Esophagus squamous epithelium (tissue), 5 donors: Measurements from ENCODE around the gene GPR149. TPM values are rescaled to one million over a fixed set of nuclear protein-coding genes. Genes with fewer than 3 reads are reported as not detected.

ENCODE experiments used
- DNase-seq: peaks from one replicate; lab custom pipeline; 2025; lab: John Stamatoyannopoulos, UW
- H3K27ac ChIP-seq, 4 donors: fragments of 200-600 bp; sonication (generic); one replicate each; pipeline ENCODE4 v1.5.1; 2016 to 2019; ENCODE audit warnings: mild to moderate bottlenecking in 1 of 4
- H3K27me3 ChIP-seq, 4 donors: fragments of 200-600 bp; sonication (generic); 1 replicate in 3 of 4; 2 replicates in 1 of 4; pipeline versions ENCODE4 v1.5.1 to v1.6.0; 2017 to 2021; ENCODE audit warnings: antibody characterized with exemption in 1 of 4
- H3K36me3 ChIP-seq, 3 donors: fragments of 200-600 bp; sonication (generic); one replicate each; pipeline ENCODE4 v1.5.1; 2016 to 2019
- H3K4me1 ChIP-seq, 3 donors: fragments of 200-600 bp; sonication (generic); one replicate each; pipeline ENCODE4 v1.5.1; 2017 to 2019
- H3K4me3 ChIP-seq, 4 donors: fragments of 200-600 bp; sonication (generic); 1 replicate in 3 of 4; 2 replicates in 1 of 4; pipeline ENCODE4 v1.5.1; 2016 to 2019; ENCODE audit warnings: mild to moderate bottlenecking in 2 of 4, moderate library complexity in 1 of 4
- H3K9me3 ChIP-seq, 3 donors: fragments of 200-600 bp; sonication (generic); one replicate each; pipeline ENCODE4 v1.5.1; 2016 to 2019
- POLR2A ChIP-seq, 4 donors: fragments of 450-650 bp; IDR thresholded peaks; one replicate each; pipeline ENCODE4 v1.6.1; 2017; ENCODE audit warnings: antibody characterized with exemption in 4 of 4, mild to moderate bottlenecking in 4 of 4, moderate library complexity in 3 of 4
- WGBS, 2 donors: methylation state at CpG; one replicate each; pipeline ENCODE4 v1.1.5; 2018; 5-methylcytosine and 5-hydroxymethylcytosine counted together
- intact Hi-C: fragments of 100-400 bp; cut with DNase I; formaldehyde crosslinking; loops from one replicate; pipeline ENCODE4 v1.15.0; 2022
- total RNA-seq, 4 donors: library from RNA; depleted of rRNA; stranded (reverse); fragments of >200 nt; gene quantifications; one replicate each; pipeline ENCODE4 v1.1.0, GENCODE V29; 2016
- TF ChIP-seq, protein P1 (sequence below), 6 experiments: fragments of 450-650 bp in 4 of 6; fragments of 200-600 bp in 2 of 6; sonication (generic) in 2 of 6; IDR thresholded peaks; one replicate each; pipeline ENCODE4 v1.5.1; 2016 to 2019; ENCODE audit warnings: antibody characterized with exemption in 6 of 6, mild to moderate bottlenecking in 4 of 6, moderate library complexity in 4 of 6
- donor health status: DM: yes; HTN: yes; CAD: no.

GPR149 gene
- total RNA-seq, 4 donors from 2014 or later: not detected

- intact Hi-C loops: no loop called here
- Histone ChIP-seq H3K27ac (no peak overlapping the region), H3K4me1 (no peaks in the 10 kb centered on the region), H3K9me3 (no peaks in the 10 kb centered on the region), H3K36me3 (no peaks in the 10 kb centered on the region), H3K27me3 (no peaks in the 10 kb centered on the region), H3K4me3 (no peak overlapping the region)
- DNase-seq: no peak
- TF ChIP-seq, protein P1, sequence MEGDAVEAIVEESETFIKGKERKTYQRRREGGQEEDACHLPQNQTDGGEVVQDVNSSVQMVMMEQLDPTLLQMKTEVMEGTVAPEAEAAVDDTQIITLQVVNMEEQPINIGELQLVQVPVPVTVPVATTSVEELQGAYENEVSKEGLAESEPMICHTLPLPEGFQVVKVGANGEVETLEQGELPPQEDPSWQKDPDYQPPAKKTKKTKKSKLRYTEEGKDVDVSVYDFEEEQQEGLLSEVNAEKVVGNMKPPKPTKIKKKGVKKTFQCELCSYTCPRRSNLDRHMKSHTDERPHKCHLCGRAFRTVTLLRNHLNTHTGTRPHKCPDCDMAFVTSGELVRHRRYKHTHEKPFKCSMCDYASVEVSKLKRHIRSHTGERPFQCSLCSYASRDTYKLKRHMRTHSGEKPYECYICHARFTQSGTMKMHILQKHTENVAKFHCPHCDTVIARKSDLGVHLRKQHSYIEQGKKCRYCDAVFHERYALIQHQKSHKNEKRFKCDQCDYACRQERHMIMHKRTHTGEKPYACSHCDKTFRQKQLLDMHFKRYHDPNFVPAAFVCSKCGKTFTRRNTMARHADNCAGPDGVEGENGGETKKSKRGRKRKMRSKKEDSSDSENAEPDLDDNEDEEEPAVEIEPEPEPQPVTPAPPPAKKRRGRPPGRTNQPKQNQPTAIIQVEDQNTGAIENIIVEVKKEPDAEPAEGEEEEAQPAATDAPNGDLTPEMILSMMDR (IDR thresholded peaks at IDR 0.05): no peak
- TF ChIP-seq POLR2A (IDR thresholded peaks at IDR 0.05): no peak
These were observed 65.1 kb downstream of the GPR149 start for GRCh38 chr3:154364849-154365248.

- no peak for TF ChIP-seq POLR2A (IDR thresholded peaks at IDR 0.05)
- TF ChIP-seq, protein P1 (IDR thresholded peaks at IDR 0.05): no peak
- Histone ChIP-seq H3K36me3 (no peaks in the 10 kb centered on the region), H3K27ac (no peak overlapping the region), H3K27me3 (no peaks in the 10 kb centered on the region), H3K4me3 (no peak overlapping the region), H3K9me3 (no peaks in the 10 kb centered on the region), H3K4me1 (no peaks in the 10 kb centered on the region)
- intact Hi-C loops: no loop called here
- no peak for DNase-seq
- WGBS, 2 donors: 42 to 53% methylated on average over 1 of the region's 1 CpG
These were observed 68.9 kb downstream of the GPR149 start for GRCh38 chr3:154361099-154361498.

DNA sequence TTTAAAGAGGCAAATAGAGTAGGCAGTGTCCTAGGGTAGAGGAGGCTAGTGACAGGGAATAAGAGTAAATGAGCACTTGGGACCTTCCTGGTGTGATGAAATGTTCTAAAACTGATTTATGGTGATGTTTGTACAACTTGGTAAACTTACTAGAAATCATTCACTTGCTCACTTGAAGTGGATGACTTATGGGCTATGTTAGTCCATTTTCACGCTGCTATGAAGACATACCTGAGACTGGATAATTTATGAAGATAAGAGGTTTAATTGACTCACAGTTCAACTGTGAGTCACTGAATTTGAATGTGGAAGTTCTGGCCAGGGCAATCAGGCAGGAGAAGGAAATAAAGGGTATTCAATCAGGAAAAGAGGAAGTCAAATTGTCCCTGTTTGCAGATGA lies 74.0 kb downstream of the GPR149 start:
- Histone ChIP-seq H3K27ac (no peak overlapping the region), H3K27me3 (peaks cover 0 to 5% (median 0%) of the 10 kb centered on the region in 4 donors), H3K4me3 (no peak overlapping the region), H3K36me3 (no peaks in the 10 kb centered on the region), H3K9me3 (no peaks in the 10 kb centered on the region), H3K4me1 (no peaks in the 10 kb centered on the region)
- intact Hi-C loops: no loop called here
- DNase-seq: no peak
- no peak for TF ChIP-seq POLR2A (IDR thresholded peaks at IDR 0.05)
- TF ChIP-seq, protein P1 (IDR thresholded peaks at IDR 0.05): no peak
- 41 to 45% methylated on average over 1 of the region's 1 CpG for WGBS, 2 donors

GRCh38 chr3:154349223-154349622 lies 80.8 kb downstream of the GPR149 start:
- peaks cover 0 to 5% (median 0%) of the 10 kb centered on the region in 4 donors for H3K27me3 ChIP-seq
- no peak for TF ChIP-seq POLR2A (IDR thresholded peaks at IDR 0.05)
- TF ChIP-seq, protein P1 (IDR thresholded peaks at IDR 0.05): no peak
- H3K4me1 ChIP-seq: no peaks in the 10 kb centered on the region
- no peak for DNase-seq
- H3K36me3 ChIP-seq: no peaks in the 10 kb centered on the region
- H3K27ac ChIP-seq: no peak overlapping the region
- H3K4me3 ChIP-seq: no peak overlapping the region
- 44 to 66% methylated on average over 2 of the region's 2 CpGs for WGBS, 2 donors
- no peaks in the 10 kb centered on the region for H3K9me3 ChIP-seq
- intact Hi-C loops: no loop called here

- H3K4me1 ChIP-seq: no peaks in the 10 kb centered on the region
- TF ChIP-seq, protein P1 (IDR thresholded peaks at IDR 0.05): no peak
- no peak for TF ChIP-seq POLR2A (IDR thresholded peaks at IDR 0.05)
- DNase-seq: no peak
- no peak overlapping the region for H3K27ac ChIP-seq
- no peaks in the 10 kb centered on the region for H3K27me3 ChIP-seq
- no peaks in the 10 kb centered on the region for H3K36me3 ChIP-seq
- no peaks in the 10 kb centered on the region for H3K9me3 ChIP-seq
- H3K4me3 ChIP-seq: no peak overlapping the region
- intact Hi-C loops: no loop called here
- 44 to 59% methylated on average over 2 of the region's 2 CpGs for WGBS, 2 donors
These were observed 84.4 kb downstream of the GPR149 start for GRCh38 chr3:154345422-154346122.
